Measurements from ENCODE around the gene MACO1. TPM values are rescaled to one million over a fixed set of nuclear protein-coding genes. Genes with fewer than 3 reads are reported as not detected.

MACO1 gene
- total and polyA plus RNA-seq, 10 of the 15 experiments (the other 5 are each of a cell fraction or from before 2014, with no cell fraction given), result 3.2 to 19.8 (median 10.3) TPM

DNA sequence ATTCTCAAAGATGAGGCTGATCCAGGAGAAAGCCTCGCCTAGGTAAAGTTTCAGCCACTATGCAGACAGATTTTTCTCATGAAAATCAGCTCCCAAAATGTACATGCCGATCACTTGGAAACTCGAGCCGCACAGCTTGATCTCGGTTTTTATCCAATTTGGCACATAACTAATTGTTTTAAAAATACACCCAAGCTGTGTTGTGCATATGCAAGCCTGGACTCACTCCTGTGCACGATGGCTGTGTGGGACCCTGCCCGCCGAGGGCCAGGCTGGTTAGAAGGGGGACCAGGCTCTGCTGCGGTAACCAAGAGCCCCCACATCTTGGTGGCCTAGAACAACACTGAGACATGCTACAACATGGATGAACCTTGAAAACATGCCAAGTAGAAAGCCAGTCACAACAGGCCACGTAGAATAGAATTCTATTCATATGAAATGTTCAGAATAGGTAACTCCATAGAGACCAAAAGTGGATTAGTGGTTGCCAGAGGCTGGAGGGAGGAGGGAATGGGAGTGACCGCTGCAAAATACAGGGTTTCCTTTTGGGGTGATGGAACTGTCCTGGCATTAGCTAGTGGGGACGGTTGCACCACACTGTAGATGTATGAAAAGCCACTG is 96.6 kb downstream of the MACO1 start (continued):
- TF ChIP-seq, protein P1, sequence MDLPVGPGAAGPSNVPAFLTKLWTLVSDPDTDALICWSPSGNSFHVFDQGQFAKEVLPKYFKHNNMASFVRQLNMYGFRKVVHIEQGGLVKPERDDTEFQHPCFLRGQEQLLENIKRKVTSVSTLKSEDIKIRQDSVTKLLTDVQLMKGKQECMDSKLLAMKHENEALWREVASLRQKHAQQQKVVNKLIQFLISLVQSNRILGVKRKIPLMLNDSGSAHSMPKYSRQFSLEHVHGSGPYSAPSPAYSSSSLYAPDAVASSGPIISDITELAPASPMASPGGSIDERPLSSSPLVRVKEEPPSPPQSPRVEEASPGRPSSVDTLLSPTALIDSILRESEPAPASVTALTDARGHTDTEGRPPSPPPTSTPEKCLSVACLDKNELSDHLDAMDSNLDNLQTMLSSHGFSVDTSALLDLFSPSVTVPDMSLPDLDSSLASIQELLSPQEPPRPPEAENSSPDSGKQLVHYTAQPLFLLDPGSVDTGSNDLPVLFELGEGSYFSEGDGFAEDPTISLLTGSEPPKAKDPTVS (IDR thresholded peaks at IDR 0.05; ENCODE audit: low read depth, low read length), result no peak
- TF ChIP-seq ETV6 (conservative IDR thresholded peaks at IDR 0.05 in 1 of 2, IDR thresholded peaks at IDR 0.05 in 1 of 2; ENCODE audit: borderline replicate concordance in 1 of 2, low read depth in 1 of 2) (no peak), CEBPB (IDR thresholded peaks at IDR 0.05; ENCODE audit: borderline replicate concordance in 1 of 2, low read depth in 2 of 2, low read length in 2 of 2) (no peak), RELA (IDR thresholded peaks at IDR 0.05; ENCODE audit: borderline replicate concordance, partially characterized antibody) (no peak), ZNF207 (IDR thresholded peaks at IDR 0.05; ENCODE audit: borderline replicate concordance) (no peak), NFYB (IDR thresholded peaks at IDR 0.05; ENCODE audit: insufficient read depth, low read depth, low read length) (no peak), ZNF622 (IDR thresholded peaks at IDR 0.05) (no peak)
- TF ChIP-seq, protein P2, sequence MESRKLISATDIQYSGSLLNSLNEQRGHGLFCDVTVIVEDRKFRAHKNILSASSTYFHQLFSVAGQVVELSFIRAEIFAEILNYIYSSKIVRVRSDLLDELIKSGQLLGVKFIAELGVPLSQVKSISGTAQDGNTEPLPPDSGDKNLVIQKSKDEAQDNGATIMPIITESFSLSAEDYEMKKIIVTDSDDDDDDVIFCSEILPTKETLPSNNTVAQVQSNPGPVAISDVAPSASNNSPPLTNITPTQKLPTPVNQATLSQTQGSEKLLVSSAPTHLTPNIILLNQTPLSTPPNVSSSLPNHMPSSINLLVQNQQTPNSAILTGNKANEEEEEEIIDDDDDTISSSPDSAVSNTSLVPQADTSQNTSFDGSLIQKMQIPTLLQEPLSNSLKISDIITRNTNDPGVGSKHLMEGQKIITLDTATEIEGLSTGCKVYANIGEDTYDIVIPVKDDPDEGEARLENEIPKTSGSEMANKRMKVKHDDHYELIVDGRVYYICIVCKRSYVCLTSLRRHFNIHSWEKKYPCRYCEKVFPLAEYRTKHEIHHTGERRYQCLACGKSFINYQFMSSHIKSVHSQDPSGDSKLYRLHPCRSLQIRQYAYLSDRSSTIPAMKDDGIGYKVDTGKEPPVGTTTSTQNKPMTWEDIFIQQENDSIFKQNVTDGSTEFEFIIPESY (IDR thresholded peaks at IDR 0.05), result no peak
- TF ChIP-seq, protein P3, sequence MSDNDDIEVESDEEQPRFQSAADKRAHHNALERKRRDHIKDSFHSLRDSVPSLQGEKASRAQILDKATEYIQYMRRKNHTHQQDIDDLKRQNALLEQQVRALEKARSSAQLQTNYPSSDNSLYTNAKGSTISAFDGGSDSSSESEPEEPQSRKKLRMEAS (IDR thresholded peaks at IDR 0.05; ENCODE audit: low read depth, low read length), result no peak
